Measurements from ENCODE around the gene COX7A1. TPM values are rescaled to one million over a fixed set of nuclear protein-coding genes. Genes with fewer than 3 reads are reported as not detected.

The COX7A1 gene
- total RNA-seq, 1 donor: 8.3 TPM

DNA sequence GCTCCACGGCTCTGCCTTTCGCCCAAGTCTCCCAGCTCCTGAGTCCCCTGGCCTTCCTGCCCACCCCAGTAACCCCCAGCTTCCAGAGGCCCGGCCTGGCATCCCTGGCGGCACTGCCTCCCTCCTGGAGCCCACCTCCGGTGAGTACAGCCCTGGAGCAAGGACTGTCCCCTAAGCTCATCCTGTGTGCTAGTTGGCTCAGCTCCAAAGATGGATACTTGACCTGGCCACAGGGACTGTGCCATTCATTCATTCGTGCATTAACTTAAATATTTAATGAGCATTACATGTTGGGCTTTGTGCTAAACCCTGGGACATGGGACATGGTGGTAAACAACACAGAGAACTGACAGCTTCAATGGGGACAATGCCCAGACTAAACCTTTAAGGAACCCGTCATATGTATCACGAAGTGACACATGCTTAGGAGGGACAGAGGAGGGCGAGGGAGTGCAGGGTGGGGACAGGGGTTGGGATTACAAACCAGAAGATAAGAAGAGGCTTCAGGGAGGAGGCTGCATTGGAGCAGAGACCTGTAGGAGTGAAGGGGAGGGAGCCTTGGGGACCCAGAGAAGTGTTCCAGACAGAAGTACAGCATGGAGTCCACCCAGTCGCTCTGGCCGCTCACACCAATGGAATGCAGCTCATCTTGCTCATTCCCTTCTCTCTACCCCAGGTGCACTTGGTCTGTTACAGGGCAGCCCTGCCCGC, 48.2 kb downstream of the COX7A1 start:
- peaks cover 22% of the 10 kb centered on the region for H3K36me3 ChIP-seq (ENCODE audit: insufficient read depth, low read length)

DNA sequence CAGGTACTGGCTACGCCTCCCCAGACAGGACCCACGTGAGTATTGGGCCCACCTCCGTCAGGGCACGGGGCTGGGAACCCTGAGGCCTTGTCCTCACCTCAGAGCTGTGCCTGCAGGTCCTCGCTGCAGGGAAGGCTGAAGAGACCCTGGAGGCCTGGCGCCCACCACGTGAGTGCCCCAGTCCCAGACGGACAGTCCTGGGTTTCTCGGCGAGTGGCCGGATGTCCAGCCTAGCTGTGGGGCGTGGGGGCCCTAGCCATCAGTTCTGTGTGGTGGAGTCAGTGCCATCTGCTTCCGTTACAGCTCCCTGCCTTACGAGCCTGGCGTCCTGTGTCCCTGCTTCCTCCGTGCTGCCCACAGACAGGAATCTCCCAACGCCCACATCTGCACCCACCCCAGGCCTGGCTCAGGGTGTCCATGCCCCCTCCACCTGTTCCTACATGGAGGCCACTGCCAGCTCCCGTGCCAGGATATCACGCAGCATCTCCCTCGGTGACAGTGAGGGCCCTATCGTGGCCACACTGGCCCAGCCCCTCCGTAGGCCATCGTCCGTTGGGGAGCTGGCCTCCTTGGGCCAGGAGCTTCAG, 49.1 kb downstream of the COX7A1 start:
- Histone ChIP-seq H4K20me1 (ENCODE audit: insufficient read depth, low read length) (no peaks in the 10 kb centered on the region), H3K27me3 (ENCODE audit: insufficient read depth, low read length) (no peaks in the 10 kb centered on the region), H3K4me3 (ENCODE audit: insufficient read depth, low read length) (no peak overlapping the region), H2AFZ (ENCODE audit: low read length) (no peak overlapping the region), H3K4me1 (ENCODE audit: insufficient read depth, low read length) (no peaks in the 10 kb centered on the region), H3K79me2 (ENCODE audit: insufficient read depth, low read length) (no peaks in the 10 kb centered on the region), H3K9me3 (ENCODE audit: low read depth, low read length) (no peaks in the 10 kb centered on the region), H3K27ac (ENCODE audit: low read depth, low read length) (no peak overlapping the region), H3K4me2 (ENCODE audit: insufficient read depth, low read length) (no peak overlapping the region), H3K36me3 (ENCODE audit: insufficient read depth, low read length) (peaks cover 22% of the 10 kb centered on the region)
- DNase-seq (ENCODE audit: insufficient read length, low spot score, missing footprints): peak; percentile 22
- TF ChIP-seq, protein P1, sequence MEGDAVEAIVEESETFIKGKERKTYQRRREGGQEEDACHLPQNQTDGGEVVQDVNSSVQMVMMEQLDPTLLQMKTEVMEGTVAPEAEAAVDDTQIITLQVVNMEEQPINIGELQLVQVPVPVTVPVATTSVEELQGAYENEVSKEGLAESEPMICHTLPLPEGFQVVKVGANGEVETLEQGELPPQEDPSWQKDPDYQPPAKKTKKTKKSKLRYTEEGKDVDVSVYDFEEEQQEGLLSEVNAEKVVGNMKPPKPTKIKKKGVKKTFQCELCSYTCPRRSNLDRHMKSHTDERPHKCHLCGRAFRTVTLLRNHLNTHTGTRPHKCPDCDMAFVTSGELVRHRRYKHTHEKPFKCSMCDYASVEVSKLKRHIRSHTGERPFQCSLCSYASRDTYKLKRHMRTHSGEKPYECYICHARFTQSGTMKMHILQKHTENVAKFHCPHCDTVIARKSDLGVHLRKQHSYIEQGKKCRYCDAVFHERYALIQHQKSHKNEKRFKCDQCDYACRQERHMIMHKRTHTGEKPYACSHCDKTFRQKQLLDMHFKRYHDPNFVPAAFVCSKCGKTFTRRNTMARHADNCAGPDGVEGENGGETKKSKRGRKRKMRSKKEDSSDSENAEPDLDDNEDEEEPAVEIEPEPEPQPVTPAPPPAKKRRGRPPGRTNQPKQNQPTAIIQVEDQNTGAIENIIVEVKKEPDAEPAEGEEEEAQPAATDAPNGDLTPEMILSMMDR (IDR thresholded peaks at IDR 0.05; ENCODE audit: extremely low read depth, low read depth, low read length): no peak

More for the DNA sequence above, 48.2 kb downstream of the COX7A1 start:
- TF ChIP-seq, protein P1 (IDR thresholded peaks at IDR 0.05; ENCODE audit: extremely low read depth, low read depth, low read length): no peak
- peak; percentile 81 for DNase-seq (ENCODE audit: insufficient read length, low spot score, missing footprints)
- Histone ChIP-seq H2AFZ (ENCODE audit: low read length) (no peak overlapping the region), H3K27me3 (ENCODE audit: insufficient read depth, low read length) (no peaks in the 10 kb centered on the region), H4K20me1 (ENCODE audit: insufficient read depth, low read length) (no peaks in the 10 kb centered on the region), H3K4me1 (ENCODE audit: insufficient read depth, low read length) (no peaks in the 10 kb centered on the region), H3K9me3 (ENCODE audit: low read depth, low read length) (no peaks in the 10 kb centered on the region), H3K4me3 (ENCODE audit: insufficient read depth, low read length) (no peak overlapping the region), H3K4me2 (ENCODE audit: insufficient read depth, low read length) (no peak overlapping the region), H3K79me2 (ENCODE audit: insufficient read depth, low read length) (no peaks in the 10 kb centered on the region), H3K27ac (ENCODE audit: low read depth, low read length) (no peak overlapping the region)

DNA sequence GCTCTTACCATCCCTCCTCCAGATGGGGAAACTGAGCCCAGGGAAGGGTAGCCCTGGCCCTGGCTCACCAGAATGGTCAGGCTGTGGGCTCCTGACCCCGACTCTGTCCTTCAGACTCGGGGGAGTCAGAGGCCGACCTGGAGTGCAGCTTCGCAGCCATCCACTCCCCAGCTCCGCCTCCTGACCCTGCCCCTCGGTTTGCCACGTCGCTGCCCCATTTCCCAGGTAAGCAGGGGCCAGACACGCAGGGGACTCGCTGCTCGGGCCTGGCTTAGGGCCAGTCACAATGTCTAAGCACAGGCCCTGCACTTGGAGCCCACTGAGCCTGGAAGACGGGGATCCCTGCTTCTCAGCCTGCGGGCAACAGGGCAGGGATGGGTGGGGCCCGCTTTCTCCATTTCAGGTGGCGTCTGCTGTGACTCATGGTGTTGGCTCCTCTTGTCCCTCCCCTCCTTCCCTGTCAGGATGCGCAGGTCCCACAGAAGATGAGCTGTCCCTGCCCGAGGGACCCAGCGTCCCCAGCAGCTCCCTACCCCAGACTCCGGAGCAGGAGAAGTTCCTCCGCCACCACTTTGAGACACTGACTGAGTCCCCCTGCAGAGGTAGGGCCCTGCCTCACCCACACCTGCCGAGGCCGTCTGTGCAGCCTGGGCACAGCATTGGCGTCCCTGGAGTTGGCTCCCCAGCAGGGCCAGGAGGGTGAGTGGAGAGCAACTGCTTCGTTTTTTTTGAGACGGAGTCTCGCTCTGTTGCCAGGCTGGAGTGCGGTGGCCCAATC, 50.5 kb downstream of the COX7A1 start:
- peak; percentile 69 for DNase-seq (ENCODE audit: insufficient read length, low spot score, missing footprints)
- Histone ChIP-seq H2AFZ (ENCODE audit: low read length) (no peak overlapping the region), H3K9me3 (ENCODE audit: low read depth, low read length) (no peaks in the 10 kb centered on the region), H3K27me3 (ENCODE audit: insufficient read depth, low read length) (no peaks in the 10 kb centered on the region), H3K4me1 (ENCODE audit: insufficient read depth, low read length) (no peaks in the 10 kb centered on the region), H4K20me1 (ENCODE audit: insufficient read depth, low read length) (no peaks in the 10 kb centered on the region), H3K27ac (ENCODE audit: low read depth, low read length) (no peak overlapping the region), H3K79me2 (ENCODE audit: insufficient read depth, low read length) (no peaks in the 10 kb centered on the region), H3K4me2 (ENCODE audit: insufficient read depth, low read length) (no peak overlapping the region), H3K36me3 (ENCODE audit: insufficient read depth, low read length) (peaks cover 32% of the 10 kb centered on the region), H3K4me3 (ENCODE audit: insufficient read depth, low read length) (no peak overlapping the region)
- TF ChIP-seq, protein P1 (IDR thresholded peaks at IDR 0.05; ENCODE audit: extremely low read depth, low read depth, low read length): no peak

Other genes starting within 250 kb of the COX7A1 start
- gene HCST, start 249.9 kb downstream of the COX7A1 start, total RNA-seq: 0.36 and 1.5 TPM in 2 replicates
- 0.36 TPM in 1 of 2 replicates, not detected in the other for gene TYROBP, start 244.2 kb downstream of the COX7A1 start, total RNA-seq
- gene LRFN3, start 216.1 kb downstream of the COX7A1 start, total RNA-seq: 4.4 and 6.9 TPM in 2 replicates
- 15.3 and 21.0 TPM in 2 replicates for gene SDHAF1, start 157.3 kb downstream of the COX7A1 start, total RNA-seq
- under 0.01 TPM in 1 of 2 replicates, not detected in the other for gene SYNE4, start 143.6 kb downstream of the COX7A1 start, total RNA-seq
- gene ALKBH6, start 138.2 kb downstream of the COX7A1 start, total RNA-seq: 8.3 and 12.3 TPM in 2 replicates
- gene CLIP3, start 119.6 kb downstream of the COX7A1 start, total RNA-seq: 13.4 and 21.2 TPM in 2 replicates
- gene THAP8, start 98.2 kb downstream of the COX7A1 start, total RNA-seq: 3.2 and 5.1 TPM in 2 replicates
- gene WDR62, start 97.5 kb downstream of the COX7A1 start, total RNA-seq: 1.4 and 1.8 TPM in 2 replicates
- not detected in 2 replicates for gene OVOL3, start 41.3 kb downstream of the COX7A1 start, total RNA-seq
- gene POLR2I, start 37.6 kb downstream of the COX7A1 start, total RNA-seq: 22.4 and 33.6 TPM in 2 replicates
- gene TBCB, start 37.0 kb downstream of the COX7A1 start, total RNA-seq: 126 and 136 TPM in 2 replicates
- 400 and 420 TPM in 2 replicates for gene CAPNS1, start 12.4 kb downstream of the COX7A1 start, total RNA-seq
- gene ZNF565, start 62.2 kb upstream of the COX7A1 start, total RNA-seq: 6.9 and 7.1 TPM in 2 replicates
- gene ZNF146, start 62.7 kb upstream of the COX7A1 start, total RNA-seq: 65.7 and 82.2 TPM in 2 replicates
- 4.3 and 5.3 TPM in 2 replicates for gene ZFP14, start 226.8 kb upstream of the COX7A1 start, total RNA-seq

Measured in osteoblast (primary cell).